Measurements from ENCODE around the gene OR6K3. TPM values are rescaled to one million over a fixed set of nuclear protein-coding genes. Genes with fewer than 3 reads are reported as not detected.

OR6K3 gene
- total RNA-seq, 1 donor from 2014 or later: not detected

GRCh38 chr1:158686111-158687009 is 34.2 kb downstream of the OR6K3 start, which contains the start of gene SPTA1:
Gene SPTA1 (minus strand): TSS chr1:158686715. CDS start chr1:158686517, 198 bp downstream.
- no peak for DNase-seq

DNA sequence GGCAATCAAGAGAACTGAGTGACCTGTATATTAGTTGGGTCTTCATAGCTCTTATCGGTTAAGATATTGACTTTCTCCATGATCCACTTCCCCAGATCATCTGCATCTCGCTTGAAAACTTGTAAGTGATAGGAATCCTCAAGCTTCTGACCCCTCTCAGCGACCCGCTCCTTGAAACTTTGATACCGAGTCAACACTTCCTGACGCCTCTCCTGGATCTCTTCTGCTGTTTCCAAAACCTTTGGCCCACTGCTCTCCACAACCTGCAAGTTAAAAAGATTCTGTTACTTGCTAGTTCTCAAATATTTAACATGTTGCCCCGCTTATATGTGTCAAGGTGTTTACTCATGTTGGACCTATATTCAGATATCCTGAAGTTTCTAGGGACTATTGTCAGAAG is 35.4 kb downstream of the OR6K3 start:
- no peak for DNase-seq

DNA sequence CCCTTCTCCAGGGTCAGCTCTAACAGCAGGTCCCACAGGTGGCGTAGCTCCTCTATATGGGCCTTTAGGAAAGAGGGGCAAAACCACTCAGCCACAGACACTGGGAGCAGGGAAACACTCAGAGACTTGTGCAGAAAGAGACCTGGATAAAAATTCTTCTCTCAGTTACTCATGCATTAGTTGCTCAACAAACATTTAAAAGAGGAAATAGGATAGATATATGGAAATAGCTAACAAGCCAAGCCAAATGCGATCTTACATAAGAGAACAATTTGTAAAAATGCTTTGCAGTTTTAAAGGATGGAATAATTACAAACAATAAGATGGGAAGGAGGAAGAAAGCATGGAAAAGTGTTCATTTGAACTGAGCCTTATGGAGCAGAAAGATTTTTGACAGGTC is 38.9 kb downstream of the OR6K3 start:
- no peak for DNase-seq

GRCh38 chr1:158679289-158679688 is 41.2 kb downstream of the OR6K3 start:
- DNase-seq: no peak

GRCh38 chr1:158675563-158676323 is 44.8 kb downstream of the OR6K3 start:
- DNase-seq: no peak

DNA sequence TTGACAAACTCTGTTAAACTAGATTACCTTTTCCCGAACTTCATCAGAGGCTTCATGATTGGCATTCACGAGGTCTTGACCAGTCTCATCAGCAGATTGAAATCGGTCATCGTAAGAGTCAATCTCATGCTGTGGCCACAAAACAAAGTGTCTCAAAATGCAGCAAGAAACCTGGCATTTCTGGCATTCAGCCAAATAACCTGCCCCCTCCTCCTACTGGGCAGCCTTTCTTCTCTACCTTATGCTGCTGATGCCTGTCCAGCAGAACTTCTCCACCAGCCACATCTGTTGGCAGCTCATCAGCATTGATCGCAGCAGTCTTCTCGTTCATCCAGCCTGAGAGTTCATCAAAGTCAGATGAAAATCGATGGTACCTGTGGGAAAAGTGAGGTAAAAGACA is 46.2 kb downstream of the OR6K3 start:
- DNase-seq: no peak

Other genes starting within 250 kb of the OR6K3 start
- gene OR10R2, start 248.5 kb downstream of the OR6K3 start, total RNA-seq: not detected
- not detected for gene OR6Y1, start 166.3 kb downstream of the OR6K3 start, total RNA-seq
- gene OR6P1, start 150.1 kb downstream of the OR6K3 start, total RNA-seq: not detected
- gene OR10X1, start 140.8 kb downstream of the OR6K3 start, total RNA-seq: not detected
- gene OR10Z1, start 115.5 kb downstream of the OR6K3 start, total RNA-seq: not detected
- 0.94 TPM for gene SPTA1, start 34.0 kb downstream of the OR6K3 start, total RNA-seq
- gene OR6K2, start 20.1 kb downstream of the OR6K3 start, total RNA-seq: not detected
- gene OR6K6, start 34.0 kb upstream of the OR6K3 start, total RNA-seq: not detected
- not detected for gene OR6N1, start 51.5 kb upstream of the OR6K3 start, total RNA-seq
- not detected for gene OR6N2, start 60.5 kb upstream of the OR6K3 start, total RNA-seq
- gene MNDA, start 110.6 kb upstream of the OR6K3 start, total RNA-seq: 4.2 TPM
- gene PYHIN1, start 210.8 kb upstream of the OR6K3 start, total RNA-seq: not detected